ENCODE measurements around the gene PPP1R12B.
A peak's percentile ranks its signal among the peaks of the same experiment; 100 is the strongest.
"Not testable (repeated sequence)": the region's sequence is repeated elsewhere in the genome, so short reads cannot be mapped to it uniquely, and the experiment has no call there.

PPP1R12B gene

DNA sequence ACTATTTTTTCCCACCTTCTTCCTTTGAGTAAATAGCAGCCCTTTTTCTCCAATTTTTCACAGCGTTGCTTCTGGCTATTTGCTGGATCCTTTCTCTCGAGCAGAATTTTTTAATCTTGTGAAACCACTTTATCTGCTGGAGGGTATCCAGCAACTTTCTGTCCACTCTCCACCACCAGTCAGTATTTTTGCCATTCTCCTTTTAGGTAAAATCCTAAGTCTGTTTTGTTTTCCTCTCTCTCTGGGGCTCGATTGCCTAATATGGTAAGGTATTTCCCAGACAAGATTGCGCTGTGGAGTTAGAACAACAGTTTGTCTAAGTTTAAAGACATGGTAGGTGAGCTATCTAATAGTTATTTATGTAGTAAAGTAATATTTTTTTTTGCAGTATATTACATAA is 156.9 kb downstream of the PPP1R12B start:
- Histone ChIP-seq H3K4me1 (ENCODE audit: control insufficient read depth, insufficient read depth, low read length) (peaks cover 18% of the 10 kb centered on the region), H3K4me3 (ENCODE audit: low read length) (peak overlapping the region; percentile 5), H3K9ac (ENCODE audit: low read length) (peak overlapping the region; percentile 68), H3K9me3 (ENCODE audit: control insufficient read depth, low read length) (no peaks in the 10 kb centered on the region), H3K27me3 (replicated peaks; ENCODE audit: control insufficient read depth, insufficient read depth, low read length) (no peaks in the 10 kb centered on the region), H3K36me3 (ENCODE audit: control insufficient read depth, insufficient read depth, low read length, severe bottlenecking) (peaks cover 26% of the 10 kb centered on the region)
- peak; percentile 81 for DNase-seq (ENCODE audit: low read depth)

DNA sequence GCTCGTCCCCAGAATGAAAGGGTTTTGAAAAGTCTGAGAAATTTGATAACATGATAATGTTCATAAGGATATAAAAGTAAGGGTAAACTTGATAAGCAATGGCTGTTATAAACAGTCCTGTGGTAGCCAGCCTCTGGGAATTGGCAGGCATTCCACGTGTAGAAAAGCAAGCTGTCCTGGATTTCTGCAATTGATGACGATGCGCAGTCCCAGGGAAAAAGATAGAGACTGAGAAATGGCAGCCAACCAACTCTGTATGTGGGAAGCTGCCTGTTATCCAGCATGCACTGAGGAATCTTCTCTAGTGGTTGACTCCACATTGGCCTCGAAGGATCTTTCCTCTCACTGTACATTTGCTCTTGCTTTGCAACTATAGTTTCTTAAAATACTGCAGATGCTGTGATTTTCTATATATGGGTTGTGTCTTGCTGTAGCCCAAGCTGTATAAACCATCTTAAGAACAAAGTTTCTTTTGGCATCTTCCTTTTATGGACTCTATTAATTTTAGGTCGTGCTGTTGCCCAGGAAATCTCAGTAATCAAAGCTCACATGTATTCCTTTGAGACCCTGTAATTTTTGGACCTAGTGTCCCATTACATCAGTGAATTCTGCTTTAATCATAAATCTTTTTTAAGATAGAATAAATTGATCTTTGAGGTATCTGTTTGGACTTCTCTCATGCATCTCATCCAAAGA is 157.5 kb downstream of the PPP1R12B start:
- Histone ChIP-seq H3K4me3 (ENCODE audit: low read length) (peak overlapping the region; percentile 5), H3K36me3 (ENCODE audit: control insufficient read depth, insufficient read depth, low read length, severe bottlenecking) (peaks cover 26% of the 10 kb centered on the region), H3K9ac (ENCODE audit: low read length) (peak overlapping the region; percentile 68), H3K4me1 (ENCODE audit: control insufficient read depth, insufficient read depth, low read length) (peaks cover 18% of the 10 kb centered on the region)
- H3K9me3 ChIP-seq (ENCODE audit: control insufficient read depth, low read length); DNase-seq (ENCODE audit: low read depth); H3K27me3 ChIP-seq (replicated peaks; ENCODE audit: control insufficient read depth, insufficient read depth, low read length): not testable (repeated sequence)

DNA sequence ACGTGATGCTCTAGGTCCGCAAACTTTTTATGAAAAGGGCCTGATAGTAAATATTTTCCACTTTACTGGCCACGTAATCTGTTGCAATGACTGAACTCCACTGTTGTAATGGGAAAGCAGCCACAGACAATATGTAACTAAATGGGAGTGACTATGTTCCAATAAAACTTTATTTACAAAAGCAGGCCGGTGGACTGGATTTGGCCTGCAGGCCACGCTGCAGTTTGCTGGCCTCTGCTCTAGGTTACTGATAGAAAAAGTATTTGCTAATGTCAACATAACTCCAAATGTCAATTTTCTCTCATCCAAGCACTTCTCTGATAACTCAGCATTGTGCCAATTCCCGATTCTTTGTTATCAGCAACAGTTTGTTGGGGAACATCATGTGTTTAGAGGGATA is 160.4 kb downstream of the PPP1R12B start:
- not testable (repeated sequence) for DNase-seq (ENCODE audit: low read depth); H3K36me3 ChIP-seq (ENCODE audit: control insufficient read depth, insufficient read depth, low read length, severe bottlenecking); H3K9ac ChIP-seq (ENCODE audit: low read length); H3K4me3 ChIP-seq (ENCODE audit: low read length); H3K9me3 ChIP-seq (ENCODE audit: control insufficient read depth, low read length); H3K27me3 ChIP-seq (replicated peaks; ENCODE audit: control insufficient read depth, insufficient read depth, low read length)
- H3K4me1 ChIP-seq (ENCODE audit: control insufficient read depth, insufficient read depth, low read length) = peaks cover 18% of the 10 kb centered on the region

DNA sequence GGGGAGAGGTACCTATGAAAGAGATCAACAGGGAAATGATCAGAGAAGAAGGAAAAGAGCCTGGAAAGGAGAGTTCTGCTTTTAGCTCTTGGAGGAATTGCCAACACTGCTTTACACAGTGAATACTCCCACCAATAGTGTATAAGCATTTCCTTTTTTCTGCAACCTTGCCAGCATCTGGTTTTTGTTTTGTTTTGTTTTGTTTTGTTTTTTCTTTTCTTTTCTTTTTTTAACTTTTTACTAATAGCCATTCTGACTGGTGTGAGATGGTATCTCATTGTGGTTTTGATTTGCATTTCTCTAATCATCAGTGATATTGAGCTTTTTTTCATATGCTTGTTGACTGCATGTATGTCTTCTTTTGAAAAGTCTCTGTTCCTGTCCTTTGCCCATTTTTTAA is 165.4 kb downstream of the PPP1R12B start:
- not testable (repeated sequence) for H3K9ac ChIP-seq (ENCODE audit: low read length); H3K27me3 ChIP-seq (replicated peaks; ENCODE audit: control insufficient read depth, insufficient read depth, low read length); H3K4me3 ChIP-seq (ENCODE audit: low read length); H3K9me3 ChIP-seq (ENCODE audit: control insufficient read depth, low read length); H3K36me3 ChIP-seq (ENCODE audit: control insufficient read depth, insufficient read depth, low read length, severe bottlenecking); H3K4me1 ChIP-seq (ENCODE audit: control insufficient read depth, insufficient read depth, low read length); DNase-seq (ENCODE audit: low read depth)

DNA sequence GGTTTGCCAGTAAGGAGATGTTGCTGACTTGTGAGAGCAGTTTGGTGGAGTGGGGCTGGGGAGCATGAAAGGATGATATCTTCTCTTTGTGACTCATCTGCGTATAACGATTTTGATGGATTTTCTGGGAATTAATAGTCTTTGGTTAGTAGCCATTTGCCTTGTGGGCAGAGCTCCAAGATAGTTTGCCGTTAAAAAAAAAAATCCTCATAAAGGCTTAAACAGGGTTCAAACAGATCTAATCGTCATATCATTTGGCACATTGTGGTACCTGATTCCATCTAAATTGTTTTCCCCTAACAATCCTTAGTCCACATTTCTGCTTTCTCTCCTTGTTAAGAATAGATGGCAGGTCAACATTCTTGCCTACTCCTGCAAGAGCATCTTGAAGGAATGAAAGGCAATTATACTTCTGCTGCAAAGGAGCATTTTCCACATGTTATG is 168.0 kb downstream of the PPP1R12B start:
- Histone ChIP-seq H3K27me3 (replicated peaks; ENCODE audit: control insufficient read depth, insufficient read depth, low read length) (no peaks in the 10 kb centered on the region), H3K9me3 (ENCODE audit: control insufficient read depth, low read length) (no peaks in the 10 kb centered on the region), H3K4me1 (ENCODE audit: control insufficient read depth, insufficient read depth, low read length) (peaks cover 11% of the 10 kb centered on the region), H3K9ac (ENCODE audit: low read length) (no peak overlapping the region), H3K4me3 (ENCODE audit: low read length) (no peak overlapping the region), H3K36me3 (ENCODE audit: control insufficient read depth, insufficient read depth, low read length, severe bottlenecking) (no peaks in the 10 kb centered on the region)
- DNase-seq (ENCODE audit: low read depth) = no peak

DNA sequence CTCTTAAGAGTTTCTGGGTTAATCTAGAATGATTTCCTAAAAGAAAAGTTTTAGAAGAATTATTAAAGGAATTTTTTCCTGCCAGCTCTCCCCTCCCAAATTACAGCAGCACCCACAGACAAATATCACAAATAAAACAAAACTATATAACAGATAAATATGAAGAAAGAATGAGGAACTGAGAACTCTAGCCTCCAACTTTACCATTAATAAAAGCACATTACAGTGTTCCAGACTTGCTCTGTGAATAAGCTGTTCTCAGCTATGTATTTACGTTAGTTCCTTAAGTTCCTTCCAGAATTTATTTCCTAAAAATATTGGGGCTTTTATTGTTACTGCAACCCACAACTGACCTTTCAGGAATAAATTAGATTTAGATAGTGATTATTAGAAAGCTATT is 168.6 kb downstream of the PPP1R12B start:
- not testable (repeated sequence) for H3K36me3 ChIP-seq (ENCODE audit: control insufficient read depth, insufficient read depth, low read length, severe bottlenecking); H3K9me3 ChIP-seq (ENCODE audit: control insufficient read depth, low read length); H3K27me3 ChIP-seq (replicated peaks; ENCODE audit: control insufficient read depth, insufficient read depth, low read length); DNase-seq (ENCODE audit: low read depth); H3K9ac ChIP-seq (ENCODE audit: low read length); H3K4me3 ChIP-seq (ENCODE audit: low read length)
- H3K4me1 ChIP-seq (ENCODE audit: control insufficient read depth, insufficient read depth, low read length) = peaks cover 11% of the 10 kb centered on the region

DNA sequence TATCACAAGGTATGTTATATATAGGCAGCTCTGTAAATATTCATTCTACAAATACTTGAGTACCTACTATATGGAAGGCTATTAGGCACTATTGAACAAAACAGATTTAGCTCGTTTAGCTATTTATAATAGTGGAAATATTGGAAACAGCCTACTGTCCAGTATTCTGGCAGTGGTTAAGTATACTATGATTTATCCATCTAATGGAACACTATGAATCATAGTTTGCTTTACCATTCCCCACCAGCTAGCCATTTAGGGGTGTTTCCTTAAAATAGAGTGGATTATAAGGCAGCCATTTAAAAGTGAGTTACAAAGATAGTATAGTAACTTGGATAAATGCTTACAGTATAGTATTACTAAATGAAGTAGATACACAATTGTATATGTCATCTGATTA is 169.7 kb downstream of the PPP1R12B start:
- H3K36me3 ChIP-seq (ENCODE audit: control insufficient read depth, insufficient read depth, low read length, severe bottlenecking); DNase-seq (ENCODE audit: low read depth); H3K9me3 ChIP-seq (ENCODE audit: control insufficient read depth, low read length); H3K4me3 ChIP-seq (ENCODE audit: low read length); H3K9ac ChIP-seq (ENCODE audit: low read length); H3K27me3 ChIP-seq (replicated peaks; ENCODE audit: control insufficient read depth, insufficient read depth, low read length): not testable (repeated sequence)
- peaks cover 11% of the 10 kb centered on the region for H3K4me1 ChIP-seq (ENCODE audit: control insufficient read depth, insufficient read depth, low read length)

DNA sequence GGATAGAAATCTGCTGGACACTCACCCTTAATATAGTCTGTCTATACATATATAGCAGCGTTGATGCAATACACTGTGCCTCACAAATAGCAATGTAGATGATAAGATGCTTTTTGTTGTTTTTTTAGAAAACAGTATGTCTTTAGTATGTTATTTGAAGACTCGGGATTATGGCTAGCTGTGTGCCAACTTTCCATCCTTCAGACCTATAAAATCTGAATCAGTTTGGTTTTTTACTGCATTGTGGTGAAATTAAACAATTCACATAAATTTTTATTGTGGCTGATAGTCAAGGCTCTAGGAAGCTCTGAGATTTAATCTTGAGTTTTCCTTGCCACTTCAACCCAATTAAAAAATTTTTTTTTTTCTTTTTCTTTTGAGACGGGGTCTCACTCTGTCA is 170.4 kb downstream of the PPP1R12B start:
- DNase-seq (ENCODE audit: low read depth); H3K27me3 ChIP-seq (replicated peaks; ENCODE audit: control insufficient read depth, insufficient read depth, low read length); H3K9me3 ChIP-seq (ENCODE audit: control insufficient read depth, low read length); H3K36me3 ChIP-seq (ENCODE audit: control insufficient read depth, insufficient read depth, low read length, severe bottlenecking); H3K4me3 ChIP-seq (ENCODE audit: low read length); H3K9ac ChIP-seq (ENCODE audit: low read length): not testable (repeated sequence)
- peaks cover 11% of the 10 kb centered on the region for H3K4me1 ChIP-seq (ENCODE audit: control insufficient read depth, insufficient read depth, low read length)

DNA sequence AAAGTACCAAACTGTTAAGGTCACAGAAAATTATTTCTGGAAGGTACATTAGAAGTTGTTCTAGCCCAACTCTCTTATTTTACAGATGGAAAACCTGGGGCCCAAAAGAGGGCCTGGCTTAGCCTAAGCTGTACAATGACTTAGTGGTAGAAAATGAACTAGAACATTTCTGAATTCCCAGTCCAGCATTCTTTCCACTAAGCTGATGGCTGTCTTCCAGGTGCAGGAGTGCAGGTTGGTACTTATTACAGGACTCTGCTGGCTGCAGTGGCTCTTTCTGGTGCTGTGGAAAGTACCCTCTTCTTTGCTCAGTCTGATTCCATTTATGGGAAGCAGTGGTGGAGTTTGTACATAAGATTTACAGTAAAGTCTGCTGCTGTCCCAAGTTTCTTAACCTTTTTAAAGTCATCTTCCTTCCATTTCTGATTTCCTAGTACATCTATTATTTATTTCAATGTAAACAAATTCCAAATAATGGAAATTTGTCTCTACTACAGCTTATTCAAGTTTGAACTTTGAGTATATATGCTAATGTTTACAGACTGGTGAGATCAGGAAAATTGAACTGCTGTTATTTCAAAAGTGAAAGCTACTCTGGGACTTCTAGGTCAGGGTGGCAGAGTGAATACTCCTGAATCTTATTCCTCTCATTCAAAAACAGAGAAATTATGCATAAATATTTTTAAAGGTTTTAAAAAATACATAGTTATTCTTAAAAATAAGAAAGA is 171.8 kb downstream of the PPP1R12B start:
- H3K36me3 ChIP-seq (ENCODE audit: control insufficient read depth, insufficient read depth, low read length, severe bottlenecking); H3K9me3 ChIP-seq (ENCODE audit: control insufficient read depth, low read length); H3K4me3 ChIP-seq (ENCODE audit: low read length); H3K27me3 ChIP-seq (replicated peaks; ENCODE audit: control insufficient read depth, insufficient read depth, low read length): not testable (repeated sequence)
- peak; percentile 61 for DNase-seq (ENCODE audit: low read depth)
- Histone ChIP-seq H3K9ac (ENCODE audit: low read length) (peak overlapping the region; percentile 27), H3K4me1 (ENCODE audit: control insufficient read depth, insufficient read depth, low read length) (peaks cover 11% of the 10 kb centered on the region)

DNA sequence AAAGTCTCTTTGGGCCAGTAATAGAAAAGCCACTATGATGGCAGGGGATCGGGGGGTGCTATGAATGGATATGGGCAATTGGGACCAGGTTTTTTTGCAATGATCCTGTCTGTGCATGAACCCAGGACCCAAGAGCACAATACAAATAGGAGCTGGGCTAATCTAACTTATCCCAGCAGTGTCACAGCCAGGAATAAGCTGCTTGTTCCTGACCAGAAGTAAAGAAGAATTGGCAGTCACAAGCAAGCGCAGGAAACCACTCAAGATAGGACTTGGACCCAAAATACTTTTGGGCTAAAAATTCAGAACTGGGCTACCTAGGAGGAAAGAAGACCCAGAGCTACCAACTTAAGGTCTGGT is 172.3 kb downstream of the PPP1R12B start:
- H3K4me1 ChIP-seq (ENCODE audit: control insufficient read depth, insufficient read depth, low read length) = peaks cover 11% of the 10 kb centered on the region
- DNase-seq (ENCODE audit: low read depth); H3K36me3 ChIP-seq (ENCODE audit: control insufficient read depth, insufficient read depth, low read length, severe bottlenecking); H3K27me3 ChIP-seq (replicated peaks; ENCODE audit: control insufficient read depth, insufficient read depth, low read length); H3K4me3 ChIP-seq (ENCODE audit: low read length); H3K9me3 ChIP-seq (ENCODE audit: control insufficient read depth, low read length); H3K9ac ChIP-seq (ENCODE audit: low read length): not testable (repeated sequence)

DNA sequence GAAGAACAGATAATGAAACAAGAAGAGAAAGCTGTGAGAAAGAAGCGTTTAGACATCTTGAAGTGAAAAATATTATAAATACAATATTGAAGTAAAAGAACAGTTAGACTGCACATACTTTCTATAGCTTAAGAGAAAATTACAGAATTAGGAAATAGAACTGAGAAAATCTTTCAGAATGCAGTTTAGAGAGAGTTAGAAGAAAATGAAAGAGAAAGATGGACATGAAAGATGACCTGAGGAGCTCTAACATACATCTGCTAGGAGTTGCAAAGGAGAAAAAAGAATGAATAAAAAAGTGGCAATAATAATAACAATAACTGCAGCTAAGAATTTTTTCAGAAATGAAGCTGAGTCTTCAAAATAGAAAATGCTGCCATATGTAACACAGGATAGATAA is 173.0 kb downstream of the PPP1R12B start:
- H3K4me3 ChIP-seq (ENCODE audit: low read length) = not testable (repeated sequence)

More for the DNA sequence above, 173.0 kb downstream of the PPP1R12B start:
- not testable (repeated sequence) for H3K27me3 ChIP-seq (replicated peaks; ENCODE audit: control insufficient read depth, insufficient read depth, low read length); H3K9ac ChIP-seq (ENCODE audit: low read length); H3K36me3 ChIP-seq (ENCODE audit: control insufficient read depth, insufficient read depth, low read length, severe bottlenecking); DNase-seq (ENCODE audit: low read depth); H3K9me3 ChIP-seq (ENCODE audit: control insufficient read depth, low read length)
- peaks cover 11% of the 10 kb centered on the region for H3K4me1 ChIP-seq (ENCODE audit: control insufficient read depth, insufficient read depth, low read length)

All from adipocyte (in vitro differentiated cells).